ENCODE measurements around the gene APOBEC3G. TPM values are rescaled to one million over a fixed set of nuclear protein-coding genes. Genes with fewer than 3 reads are reported as not detected.
A peak's percentile ranks its signal among the peaks of the same experiment; 100 is the strongest.
"Not testable (repeated sequence)": the region's sequence is repeated elsewhere in the genome, so short reads cannot be mapped to it uniquely, and the experiment has no call there.

The APOBEC3G gene
- total RNA-seq (2014; rRNA removed; shearing (Covaris generic)): 0.95 and 1.2 TPM in 2 replicates
- polyA plus RNA-seq (2014; cell fraction: nucleus; rRNA removed): 0.08 and 0.92 TPM in 2 replicates

DNA sequence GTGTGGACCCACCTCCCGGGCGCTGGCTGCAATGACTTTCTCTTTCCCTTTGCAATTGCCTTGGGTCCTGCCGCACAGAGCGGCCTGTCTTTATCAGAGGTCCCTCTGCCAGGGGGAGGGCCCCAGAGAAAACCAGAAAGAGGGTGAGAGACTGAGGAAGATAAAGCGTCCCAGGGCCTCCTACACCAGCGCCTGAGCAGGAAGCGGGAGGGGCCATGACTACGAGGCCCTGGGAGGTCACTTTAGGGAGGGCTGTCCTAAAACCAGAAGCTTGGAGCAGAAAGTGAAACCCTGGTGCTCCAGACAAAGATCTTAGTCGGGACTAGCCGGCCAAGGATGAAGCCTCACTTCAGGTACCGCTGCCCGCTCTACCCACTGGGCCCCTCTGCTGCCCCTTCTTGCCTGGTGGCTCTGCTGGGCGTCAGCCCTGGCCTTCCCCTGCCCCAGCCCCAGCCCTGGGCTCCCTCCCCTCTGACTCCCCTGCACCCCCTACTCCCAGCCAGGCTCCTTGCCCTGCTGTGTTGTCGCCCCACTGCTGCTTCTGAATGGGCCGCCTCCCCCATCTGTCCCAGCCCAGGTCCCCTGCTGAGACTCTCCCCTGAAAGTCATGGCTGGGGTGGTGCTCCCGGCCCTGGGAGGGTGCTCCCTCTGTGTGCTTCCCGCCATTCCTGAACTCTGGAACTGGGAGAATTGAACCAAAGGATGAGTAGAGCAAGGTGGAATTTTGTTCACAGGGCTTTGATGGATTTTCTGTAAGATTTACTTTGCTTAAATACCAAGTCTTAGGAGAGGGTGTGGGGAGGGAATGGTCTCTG, at the start of gene APOBEC3G:
TSS of gene APOBEC3G (plus strand) at position 250 of the 815 bp plus-strand sequence. CDS start at position 337, 87 bp downstream.
- DNase-seq (ENCODE audit: extremely low read depth, low read depth): not testable (repeated sequence)

DNA sequence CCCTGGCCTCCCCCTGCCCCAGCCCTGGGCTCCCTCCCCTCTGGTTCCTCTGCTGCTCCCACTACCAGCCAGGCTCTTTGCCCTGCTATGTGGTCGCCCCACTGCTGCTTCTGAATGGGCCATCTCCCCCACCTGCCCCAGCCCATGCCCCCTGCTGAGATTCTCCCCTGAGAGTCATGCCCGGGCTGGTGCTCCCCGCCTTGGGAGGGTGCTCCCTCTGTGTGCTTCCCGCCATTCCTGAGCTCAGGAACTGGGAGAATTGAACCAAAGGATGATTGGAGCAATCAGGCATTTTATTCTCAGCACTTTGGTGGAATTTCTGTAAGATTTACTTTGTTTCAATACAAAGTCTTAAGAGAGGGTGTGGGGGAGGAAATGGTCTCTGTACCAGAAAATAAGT, 49.4 kb upstream of the APOBEC3G start:
- no peak for DNase-seq (ENCODE audit: extremely low read depth, low read depth)

- no peak for DNase-seq (ENCODE audit: extremely low read depth, low read depth)
These were observed 48.8 kb upstream of the APOBEC3G start for GRCh38 chr22:39028281-39028680.

DNA sequence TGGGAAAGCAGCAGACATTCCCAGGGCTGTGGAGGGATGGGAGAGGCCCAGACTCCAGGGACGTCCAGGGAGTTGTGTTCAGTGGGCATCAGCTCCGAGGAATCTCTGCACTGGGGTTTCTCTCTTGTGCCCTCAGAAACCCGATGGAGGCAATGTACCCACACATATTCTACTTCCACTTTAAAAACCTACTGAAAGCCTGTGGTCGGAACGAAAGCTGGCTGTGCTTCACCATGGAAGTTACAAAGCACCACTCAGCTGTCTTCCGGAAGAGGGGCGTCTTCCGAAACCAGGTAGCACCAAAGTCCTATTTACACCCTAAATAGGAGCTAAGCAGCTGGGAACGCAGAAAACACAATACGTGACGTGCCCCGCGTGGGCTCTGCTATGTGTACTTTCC, 47.8 kb upstream of the APOBEC3G start:
- no peak for DNase-seq (ENCODE audit: extremely low read depth, low read depth)

DNA sequence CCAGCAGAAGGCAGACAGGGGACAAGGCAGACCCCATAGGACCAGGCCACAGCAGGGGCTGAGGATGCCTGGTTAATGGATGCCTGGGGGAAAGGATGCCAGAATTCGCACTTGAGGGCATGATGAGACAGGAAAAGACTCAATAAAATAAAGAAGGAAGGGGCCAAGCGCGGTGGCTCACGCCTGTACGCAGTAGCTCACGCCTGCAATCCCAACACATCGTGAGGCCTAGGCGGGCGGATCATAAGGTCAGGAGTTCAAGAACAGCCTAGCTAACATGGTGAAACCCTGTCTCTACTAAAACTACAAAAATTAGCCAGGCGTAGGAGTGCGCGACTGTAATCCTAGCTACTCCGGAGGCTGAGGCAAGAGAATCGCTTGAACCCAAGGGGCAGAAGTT, 46.4 kb upstream of the APOBEC3G start:
- no peak for DNase-seq (ENCODE audit: extremely low read depth, low read depth)

GRCh38 chr22:39031434-39032295, 45.4 kb upstream of the APOBEC3G start:
- DNase-seq (ENCODE audit: extremely low read depth, low read depth): not testable (repeated sequence)

GRCh38 chr22:39037071-39037470, 40.0 kb upstream of the APOBEC3G start:
- DNase-seq (ENCODE audit: extremely low read depth, low read depth): not testable (repeated sequence)

DNA sequence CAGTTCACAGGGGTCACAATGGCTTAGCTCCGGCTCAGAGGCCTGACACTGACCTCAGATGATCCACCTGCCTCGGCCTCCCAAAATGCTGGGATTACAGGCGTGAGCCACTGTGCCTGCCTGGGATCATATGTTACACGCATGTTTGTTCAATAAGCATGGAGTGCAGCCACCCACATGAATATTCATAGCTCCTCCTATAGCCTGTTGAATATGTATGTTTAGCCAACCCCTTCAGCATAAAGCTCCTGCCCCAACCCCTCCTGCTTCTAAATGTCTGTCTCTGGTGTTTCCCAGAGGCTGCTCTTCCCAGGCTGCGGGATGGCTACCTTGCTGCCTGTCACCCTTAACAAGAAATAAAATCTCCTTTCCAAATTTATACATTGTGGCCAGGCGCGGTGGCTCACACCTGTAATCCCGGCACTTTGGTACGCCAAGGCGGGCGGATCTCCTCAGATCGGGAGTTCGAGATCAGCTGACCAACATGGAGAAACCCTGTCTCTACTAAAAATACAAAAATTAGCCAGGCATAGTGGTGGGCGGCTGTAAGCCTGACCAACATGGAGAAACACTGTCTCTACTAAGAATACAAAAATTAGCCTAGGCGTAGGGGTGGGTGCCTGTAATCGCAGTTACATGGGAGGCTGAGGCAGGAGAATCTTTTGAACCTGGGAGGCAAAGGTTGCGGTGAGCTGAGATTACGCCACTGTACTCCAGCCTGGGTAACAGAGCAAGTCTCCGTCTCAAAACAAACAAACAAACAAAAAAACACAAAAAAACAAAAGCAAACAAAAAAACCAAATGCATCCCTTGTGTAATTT, 37.6 kb upstream of the APOBEC3G start:
- DNase-seq (ENCODE audit: extremely low read depth, low read depth): no peak

- not testable (repeated sequence) for DNase-seq (ENCODE audit: extremely low read depth, low read depth)
These were observed 36.9 kb upstream of the APOBEC3G start for GRCh38 chr22:39040155-39040537.

- peak; percentile 1 for DNase-seq (ENCODE audit: extremely low read depth, low read depth)
These were observed 36.4 kb upstream of the APOBEC3G start, which contains the start of gene APOBEC3F for GRCh38 chr22:39040538-39041296. Gene APOBEC3F (plus strand): TSS chr22:39040864. CDS start chr22:39040961, 97 bp downstream.

DNA sequence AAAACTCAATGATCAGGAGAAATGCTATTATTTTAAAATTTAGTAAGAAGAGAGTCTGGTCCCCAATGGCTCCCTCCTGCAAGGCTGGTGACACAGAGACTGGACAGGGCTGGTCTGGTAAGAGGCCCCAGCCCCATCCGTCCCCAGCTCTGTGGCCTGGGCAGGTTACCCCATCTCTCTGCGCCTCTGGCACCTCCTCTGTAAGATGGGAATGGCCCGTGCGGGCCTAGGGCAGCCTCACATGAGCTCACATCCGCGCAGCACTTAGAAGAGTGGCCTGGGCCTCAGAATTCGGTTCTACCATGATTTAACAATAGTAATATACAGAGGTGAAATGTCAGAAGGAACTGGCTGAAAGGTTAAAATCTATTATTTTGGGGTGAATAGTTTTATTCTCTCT, 35.2 kb upstream of the APOBEC3G start:
- no peak for DNase-seq (ENCODE audit: extremely low read depth, low read depth)

GRCh38 chr22:39043063-39043462, 34.0 kb upstream of the APOBEC3G start:
- DNase-seq (ENCODE audit: extremely low read depth, low read depth): not testable (repeated sequence)

- DNase-seq (ENCODE audit: extremely low read depth, low read depth): not testable (repeated sequence)
These were observed 31.9 kb upstream of the APOBEC3G start for GRCh38 chr22:39045136-39045535.

DNA sequence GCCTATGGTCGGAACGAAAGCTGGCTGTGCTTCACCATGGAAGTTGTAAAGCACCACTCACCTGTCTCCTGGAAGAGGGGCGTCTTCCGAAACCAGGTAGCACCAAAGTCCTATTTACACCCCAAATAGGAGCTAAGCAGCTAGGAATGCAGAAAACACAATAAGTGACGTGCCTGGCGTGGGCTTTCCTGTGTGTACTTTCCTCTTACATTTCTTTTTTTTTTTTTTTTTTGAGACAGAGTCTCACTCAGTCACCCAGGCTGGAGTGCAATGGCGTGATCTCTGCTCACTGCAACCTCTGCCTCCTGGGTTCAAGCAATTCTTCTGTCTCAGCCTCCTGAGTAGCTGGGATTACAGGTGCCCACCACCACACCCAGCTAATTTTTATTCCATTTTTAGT, 27.6 kb upstream of the APOBEC3G start:
- DNase-seq (ENCODE audit: extremely low read depth, low read depth): not testable (repeated sequence)

- DNase-seq (ENCODE audit: extremely low read depth, low read depth): not testable (repeated sequence)
These were observed 25.1 kb upstream of the APOBEC3G start for GRCh38 chr22:39051844-39052495.

GRCh38 chr22:39055658-39056057, 21.4 kb upstream of the APOBEC3G start:
- no peak for DNase-seq (ENCODE audit: extremely low read depth, low read depth)

GRCh38 chr22:39061290-39061689, 15.8 kb upstream of the APOBEC3G start:
- not testable (repeated sequence) for DNase-seq (ENCODE audit: extremely low read depth, low read depth)

GRCh38 chr22:39061951-39062350, 15.1 kb upstream of the APOBEC3G start:
- DNase-seq (ENCODE audit: extremely low read depth, low read depth): not testable (repeated sequence)

DNA sequence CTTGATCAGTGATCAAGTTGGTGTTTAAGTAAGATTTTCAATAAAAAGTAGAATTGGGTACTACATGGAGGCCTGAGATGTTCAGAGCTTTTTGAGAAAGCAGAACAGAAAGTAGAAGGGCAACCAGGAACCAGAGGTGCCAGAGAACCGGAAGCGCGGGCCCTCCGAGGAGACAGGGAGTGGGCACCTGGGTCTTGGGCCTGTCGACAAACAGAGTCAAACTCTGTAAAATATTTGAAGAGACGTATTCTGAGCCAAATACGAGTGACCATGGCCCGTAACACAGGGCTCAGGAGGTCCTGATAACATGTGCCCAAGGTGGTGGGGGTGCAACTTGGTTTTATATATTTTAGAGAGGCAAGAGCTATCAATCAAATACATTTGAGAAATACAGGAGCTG, 13.2 kb upstream of the APOBEC3G start:
- DNase-seq (ENCODE audit: extremely low read depth, low read depth): not testable (repeated sequence)
